AG09309 (cell line): Measurements from ENCODE around the gene CDK16.
"Not testable (repeated sequence)": the region's sequence is repeated elsewhere in the genome, so short reads cannot be mapped to it uniquely, and the experiment has no call there.

Experiments
- DNase-seq: peaks from one replicate; pipeline ENCODE4 v3.0.0-alpha.2; 2010; ENCODE audit warnings: low read depth
- H3K4me3 ChIP-seq: 2 replicates; pipeline ENCODE4 v1.5.1; 2011; ENCODE audit warnings: mild to moderate bottlenecking, low read depth, low read length, moderate library complexity; ENCODE audit not compliant: control insufficient read depth
- CTCF ChIP-seq: IDR thresholded peaks from 2 replicates; pipeline ENCODE4 v1.5.1; 2011; ENCODE audit warnings: mild to moderate bottlenecking, low read depth, low read length, inconsistent platforms; ENCODE audit not compliant: insufficient read depth, control insufficient read depth; ENCODE audit errors: missing control alignments

The CDK16 gene

GRCh38 chrX:47248576-47248975 is 30.1 kb downstream of the CDK16 start:
- no peak overlapping the region for H3K4me3 ChIP-seq
- TF ChIP-seq CTCF, result no peak
- DNase-seq, result no peak

GRCh38 chrX:47250017-47250347 is 31.5 kb downstream of the CDK16 start:
- no peak for DNase-seq
- H3K4me3 ChIP-seq, result no peak overlapping the region
- TF ChIP-seq CTCF, result no peak

- DNase-seq, H3K4me3 ChIP-seq: not testable (repeated sequence)
Measured at GRCh38 chrX:47257620-47258019, 39.1 kb downstream of the CDK16 start.

GRCh38 chrX:47264483-47265173 is 46.1 kb downstream of the CDK16 start:
- H3K4me3 ChIP-seq, result no peak overlapping the region
- TF ChIP-seq CTCF, result no peak
- DNase-seq, result no peak

GRCh38 chrX:47266643-47267042 is 48.2 kb downstream of the CDK16 start:
- no peak for TF ChIP-seq CTCF
- DNase-seq, result no peak
- no peak overlapping the region for H3K4me3 ChIP-seq

GRCh38 chrX:47272013-47272408 is 53.5 kb downstream of the CDK16 start:
- TF ChIP-seq CTCF, result no peak
- DNase-seq, result no peak
- H3K4me3 ChIP-seq, result no peak overlapping the region

- TF ChIP-seq CTCF, result no peak
- H3K4me3 ChIP-seq, result no peak overlapping the region
- DNase-seq, result no peak
Measured at GRCh38 chrX:47273011-47273730, 54.7 kb downstream of the CDK16 start.
